ENCODE data around the gene RCSD1.

RCSD1 gene

DNA sequence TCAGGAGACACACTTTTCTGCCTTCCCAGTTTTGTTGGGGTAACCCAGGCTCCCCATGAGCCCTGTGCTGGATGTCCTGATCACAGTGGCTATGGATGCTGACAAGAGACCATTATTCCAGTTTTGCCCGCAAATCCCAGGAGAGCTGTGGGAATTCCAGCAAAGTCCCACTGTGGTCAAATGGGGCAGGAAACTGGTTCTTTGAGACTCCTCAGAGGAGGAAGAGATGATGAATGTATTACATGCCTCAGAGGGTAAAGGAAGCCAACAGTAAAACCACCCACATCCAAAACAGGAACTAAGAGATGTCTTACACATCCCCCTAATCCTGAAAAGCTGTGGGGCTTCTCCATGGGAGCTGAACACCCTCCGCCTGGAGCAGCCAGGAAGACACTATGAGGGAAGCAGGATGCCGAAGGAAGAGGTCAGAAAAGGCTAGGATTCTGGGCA lies 78.9 kb downstream of the RCSD1 start:
- DNase-seq (ENCODE audit: extremely low read depth, insufficient read length) = peak; percentile 62
- no peaks in the 10 kb centered on the region for H3K27me3 ChIP-seq (replicated peaks; ENCODE audit: control insufficient read depth, insufficient read depth, low read length)
- TF ChIP-seq, protein P1, sequence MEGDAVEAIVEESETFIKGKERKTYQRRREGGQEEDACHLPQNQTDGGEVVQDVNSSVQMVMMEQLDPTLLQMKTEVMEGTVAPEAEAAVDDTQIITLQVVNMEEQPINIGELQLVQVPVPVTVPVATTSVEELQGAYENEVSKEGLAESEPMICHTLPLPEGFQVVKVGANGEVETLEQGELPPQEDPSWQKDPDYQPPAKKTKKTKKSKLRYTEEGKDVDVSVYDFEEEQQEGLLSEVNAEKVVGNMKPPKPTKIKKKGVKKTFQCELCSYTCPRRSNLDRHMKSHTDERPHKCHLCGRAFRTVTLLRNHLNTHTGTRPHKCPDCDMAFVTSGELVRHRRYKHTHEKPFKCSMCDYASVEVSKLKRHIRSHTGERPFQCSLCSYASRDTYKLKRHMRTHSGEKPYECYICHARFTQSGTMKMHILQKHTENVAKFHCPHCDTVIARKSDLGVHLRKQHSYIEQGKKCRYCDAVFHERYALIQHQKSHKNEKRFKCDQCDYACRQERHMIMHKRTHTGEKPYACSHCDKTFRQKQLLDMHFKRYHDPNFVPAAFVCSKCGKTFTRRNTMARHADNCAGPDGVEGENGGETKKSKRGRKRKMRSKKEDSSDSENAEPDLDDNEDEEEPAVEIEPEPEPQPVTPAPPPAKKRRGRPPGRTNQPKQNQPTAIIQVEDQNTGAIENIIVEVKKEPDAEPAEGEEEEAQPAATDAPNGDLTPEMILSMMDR (IDR thresholded peaks at IDR 0.05; ENCODE audit: insufficient read depth, low read length, poor library complexity, severe bottlenecking) = no peak
- peaks cover 4% of the 10 kb centered on the region for H3K36me3 ChIP-seq (ENCODE audit: control insufficient read depth, insufficient read depth, low read length)
- H3K4me3 ChIP-seq (replicated peaks; ENCODE audit: low read depth, low read length) = no peak overlapping the region

GRCh38 chr1:167710836-167711235 lies 80.8 kb downstream of the RCSD1 start:
- TF ChIP-seq, protein P1 (IDR thresholded peaks at IDR 0.05; ENCODE audit: insufficient read depth, low read length, poor library complexity, severe bottlenecking) = no peak
- no peak for DNase-seq (ENCODE audit: extremely low read depth, insufficient read length)
- no peaks in the 10 kb centered on the region for H3K36me3 ChIP-seq (ENCODE audit: control insufficient read depth, insufficient read depth, low read length)
- no peak overlapping the region for H3K4me3 ChIP-seq (replicated peaks; ENCODE audit: low read depth, low read length)
- H3K27me3 ChIP-seq (replicated peaks; ENCODE audit: control insufficient read depth, insufficient read depth, low read length) = no peaks in the 10 kb centered on the region

GRCh38 chr1:167711797-167712196 lies 81.8 kb downstream of the RCSD1 start:
- H3K36me3 ChIP-seq (ENCODE audit: control insufficient read depth, insufficient read depth, low read length) = no peaks in the 10 kb centered on the region
- TF ChIP-seq, protein P1 (IDR thresholded peaks at IDR 0.05; ENCODE audit: insufficient read depth, low read length, poor library complexity, severe bottlenecking) = no peak
- no peaks in the 10 kb centered on the region for H3K27me3 ChIP-seq (replicated peaks; ENCODE audit: control insufficient read depth, insufficient read depth, low read length)
- no peak overlapping the region for H3K4me3 ChIP-seq (replicated peaks; ENCODE audit: low read depth, low read length)
- DNase-seq (ENCODE audit: extremely low read depth, insufficient read length) = no peak

DNA sequence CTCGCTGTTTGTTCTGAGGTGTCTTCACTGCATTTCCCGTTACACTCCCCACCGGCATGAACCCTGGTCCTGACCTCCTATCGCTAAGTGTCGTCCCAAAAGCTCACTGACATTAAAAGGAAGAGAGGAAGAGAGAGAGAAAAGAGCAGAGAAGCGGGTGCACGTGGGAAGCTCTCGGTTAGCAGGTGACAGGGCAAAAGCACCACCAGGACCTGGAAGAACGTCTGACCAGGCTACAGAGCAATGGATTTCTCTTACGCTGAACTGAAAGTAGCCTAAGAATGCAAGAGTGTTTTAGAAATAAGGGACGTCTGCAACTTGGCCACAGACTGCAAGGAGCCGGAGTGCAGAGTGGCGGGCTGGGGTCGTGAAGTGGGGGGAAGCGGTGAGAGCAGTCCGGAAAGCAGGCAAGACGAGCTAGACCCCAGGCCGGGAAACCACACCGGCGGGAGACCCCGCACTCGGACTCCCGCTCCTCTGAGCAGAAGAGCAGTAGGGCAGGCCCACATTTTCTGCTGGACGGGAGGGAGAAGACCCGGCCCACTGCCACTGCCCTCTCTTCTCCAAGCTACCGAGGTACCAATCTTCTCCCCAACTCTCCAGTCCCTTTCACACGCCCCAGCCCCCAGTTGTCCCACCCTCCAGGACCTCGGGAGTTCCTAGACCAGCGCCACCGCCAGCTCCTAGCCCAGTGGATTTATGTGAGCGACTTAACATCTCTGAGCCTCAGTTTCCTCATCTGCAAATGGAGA lies 83.5 kb downstream of the RCSD1 start:
- peak; percentile 62 for DNase-seq (ENCODE audit: extremely low read depth, insufficient read length)

DNA sequence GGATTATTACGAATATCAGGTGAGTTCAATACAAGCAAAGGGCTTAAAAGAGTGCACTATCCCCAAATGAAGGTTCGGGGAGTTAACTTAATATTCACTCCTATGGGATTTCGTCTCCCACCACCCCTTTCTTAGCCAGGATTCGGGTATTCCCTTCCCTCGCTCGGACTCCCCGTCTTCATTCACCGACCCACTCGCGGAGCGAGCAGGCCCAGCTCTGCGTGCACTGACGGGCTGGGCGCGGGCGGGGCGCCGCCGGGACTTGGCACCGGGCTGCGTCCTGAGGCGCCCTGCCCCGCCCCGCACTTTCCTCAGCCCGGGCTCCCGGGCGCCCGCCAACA lies 84.0 kb downstream of the RCSD1 start:
- Histone ChIP-seq H3K4me3 (replicated peaks; ENCODE audit: low read depth, low read length) (peak overlapping the region; percentile 72), H3K36me3 (ENCODE audit: control insufficient read depth, insufficient read depth, low read length) (no peaks in the 10 kb centered on the region), H3K27me3 (replicated peaks; ENCODE audit: control insufficient read depth, insufficient read depth, low read length) (no peaks in the 10 kb centered on the region)
- TF ChIP-seq, protein P1 (IDR thresholded peaks at IDR 0.05; ENCODE audit: insufficient read depth, low read length, poor library complexity, severe bottlenecking) = no peak
- DNase-seq (ENCODE audit: extremely low read depth, insufficient read length) = no peak

More for the DNA sequence above, 83.5 kb downstream of the RCSD1 start:
- Histone ChIP-seq H3K36me3 (ENCODE audit: control insufficient read depth, insufficient read depth, low read length) (no peaks in the 10 kb centered on the region), H3K27me3 (replicated peaks; ENCODE audit: control insufficient read depth, insufficient read depth, low read length) (no peaks in the 10 kb centered on the region), H3K4me3 (replicated peaks; ENCODE audit: low read depth, low read length) (peak overlapping the region; percentile 72)
- TF ChIP-seq, protein P1 (IDR thresholded peaks at IDR 0.05; ENCODE audit: insufficient read depth, low read length, poor library complexity, severe bottlenecking) = no peak
